NCI-H2107 treated with DMSO at 0.1 percent for 48 hours (cell line): ENCODE measurements around the gene SH3PXD2A.
"Not testable (repeated sequence)": the region's sequence is repeated elsewhere in the genome, so short reads cannot be mapped to it uniquely, and the experiment has no call there.

Experiments used
- DNase-seq: peaks from one replicate; lab custom pipeline; 2025; ENCODE audit not compliant: unreplicated experiment; lab: John Stamatoyannopoulos, UW

Gene SH3PXD2A

GRCh38 chr10:103671126-103671895 lies 184.1 kb downstream of the SH3PXD2A start:
- no peak for DNase-seq

- DNase-seq, result no peak
Measured at GRCh38 chr10:103669944-103670343, 185.4 kb downstream of the SH3PXD2A start.

- no peak for DNase-seq
Measured at GRCh38 chr10:103669243-103669929, 186.0 kb downstream of the SH3PXD2A start.

GRCh38 chr10:103668351-103669242 lies 186.8 kb downstream of the SH3PXD2A start:
- no peak for DNase-seq

GRCh38 chr10:103667356-103667755 lies 188.0 kb downstream of the SH3PXD2A start:
- DNase-seq, result no peak

GRCh38 chr10:103666762-103667150 lies 188.6 kb downstream of the SH3PXD2A start:
- DNase-seq, result no peak

- DNase-seq, result no peak
Measured at GRCh38 chr10:103666087-103666761, 189.2 kb downstream of the SH3PXD2A start.

GRCh38 chr10:103665162-103665889 lies 190.1 kb downstream of the SH3PXD2A start:
- no peak for DNase-seq

- peak; percentile 47 for DNase-seq
Measured at GRCh38 chr10:103663802-103664201, 191.6 kb downstream of the SH3PXD2A start.

GRCh38 chr10:103663236-103663635 lies 192.1 kb downstream of the SH3PXD2A start:
- no peak for DNase-seq

- not testable (repeated sequence) for DNase-seq
Measured at GRCh38 chr10:103662704-103663103, 192.7 kb downstream of the SH3PXD2A start.

- peak; percentile 75 for DNase-seq
Measured at GRCh38 chr10:103661198-103661950, 194.0 kb downstream of the SH3PXD2A start.

- DNase-seq, result peak; percentile 3
Measured at GRCh38 chr10:103660364-103661197, 194.8 kb downstream of the SH3PXD2A start.

- DNase-seq, result peak; percentile 55
Measured at GRCh38 chr10:103659674-103660363, 195.6 kb downstream of the SH3PXD2A start.

GRCh38 chr10:103658049-103658577 lies 197.3 kb downstream of the SH3PXD2A start:
- no peak for DNase-seq

- DNase-seq, result no peak
Measured at GRCh38 chr10:103657061-103657591, 198.2 kb downstream of the SH3PXD2A start.

- no peak for DNase-seq
Measured at GRCh38 chr10:103654925-103655324, 200.5 kb downstream of the SH3PXD2A start.
